MM.1S (cell line): ENCODE results near the gene FAM117A.

Source experiments
- CTCF ChIP-seq: fragments of 300-600 bp; sonication (generic); IDR thresholded peaks from 2 replicates; pipeline ENCODE4 v1.5.1; 2016; ENCODE audit warnings: antibody characterized with exemption, low read length, mixed read lengths
- EZH2 ChIP-seq: fragments of 300-600 bp; sonication (generic); optimal IDR thresholded peaks from 2 replicates; pipeline ENCODE3; 2017; ENCODE audit warnings: low read depth, mild to moderate bottlenecking, antibody characterized with exemption, low read length, mixed read lengths

- TF ChIP-seq CTCF (no peak), EZH2 (no peak)
These were observed 6.7 kb downstream of the FAM117A start for GRCh38 chr17:49757151-49757777.
